ENCODE results near the gene NDE1. TPM values are rescaled to one million over a fixed set of nuclear protein-coding genes. Genes with fewer than 3 reads are reported as not detected.
A peak's percentile ranks its signal among the peaks of the same experiment; 100 is the strongest.
"Not testable (repeated sequence)": the region's sequence is repeated elsewhere in the genome, so short reads cannot be mapped to it uniquely, and the experiment has no call there.

Gene NDE1
- total RNA-seq, 4 donors from 2014 or later, result 46.1 to 94.9 (median 70.1) TPM

DNA sequence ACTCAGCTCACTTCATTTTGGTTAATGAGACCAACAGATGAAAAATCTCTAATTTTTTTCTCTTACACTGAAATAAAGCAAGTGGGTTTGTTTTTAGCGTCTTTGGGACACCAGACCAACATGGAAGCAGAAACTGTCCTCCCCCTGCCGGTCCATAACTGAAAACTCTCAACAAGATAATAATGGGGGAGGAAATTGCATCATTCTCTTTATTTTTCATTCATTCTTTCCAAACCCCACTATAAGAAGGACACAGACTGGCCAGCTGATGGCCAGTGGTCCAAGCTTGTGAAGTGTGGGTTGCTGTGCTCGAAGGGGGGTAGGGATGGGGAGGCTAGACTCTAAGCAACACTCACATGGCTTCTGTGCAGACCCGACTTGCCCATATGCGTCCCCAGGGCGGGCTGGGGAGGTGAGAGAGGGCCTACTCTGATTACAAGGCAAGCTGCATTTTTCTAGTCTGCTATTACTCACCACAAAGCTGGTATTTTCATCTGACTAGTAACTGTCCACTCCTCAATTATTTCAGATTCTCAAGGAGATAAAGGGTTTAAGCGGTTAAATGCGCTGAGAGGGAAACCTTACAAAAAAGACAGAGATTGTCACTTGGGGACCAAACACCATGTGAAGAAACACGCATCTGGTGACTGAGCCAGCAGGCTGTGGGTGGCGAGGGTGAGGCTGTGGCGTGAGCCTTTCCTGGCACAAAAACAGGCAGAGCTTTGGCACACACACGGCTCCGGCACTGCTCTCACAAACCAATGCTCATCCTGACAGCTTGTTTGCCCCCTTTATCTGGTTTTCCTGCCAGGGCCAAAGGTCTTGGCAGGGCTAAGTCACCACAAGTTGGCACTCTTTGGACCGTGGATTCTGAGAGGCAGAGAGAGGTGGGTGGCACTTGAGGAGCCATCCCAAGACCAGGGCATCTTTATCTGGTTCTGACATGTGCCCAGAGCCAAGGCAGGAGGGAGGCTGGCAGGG, 45.3 kb upstream of the NDE1 start:
- H3K4me1 ChIP-seq, result peaks cover 0 to 8% (median 5%) of the 10 kb centered on the region in 4 donors
- no peak overlapping the region for H3K27ac ChIP-seq (replicated peaks in 1 of 4)
- DNase-seq (ENCODE audit: extremely low spot score), result no peak
- H3K9me3 ChIP-seq, result no peaks in the 10 kb centered on the region
- intact Hi-C loops (cut with DNase I), result no loop called here
- H3K36me3 ChIP-seq, result peaks cover 54 to 100% (median 94%) of the 10 kb centered on the region in 4 donors
- no peak overlapping the region for H3K4me3 ChIP-seq
- WGBS, result 91% methylated on average over 11 of the region's 14 CpGs
- no peak for TF ChIP-seq EP300 (IDR thresholded peaks at IDR 0.05)
- no peaks in the 10 kb centered on the region for H3K27me3 ChIP-seq

DNA sequence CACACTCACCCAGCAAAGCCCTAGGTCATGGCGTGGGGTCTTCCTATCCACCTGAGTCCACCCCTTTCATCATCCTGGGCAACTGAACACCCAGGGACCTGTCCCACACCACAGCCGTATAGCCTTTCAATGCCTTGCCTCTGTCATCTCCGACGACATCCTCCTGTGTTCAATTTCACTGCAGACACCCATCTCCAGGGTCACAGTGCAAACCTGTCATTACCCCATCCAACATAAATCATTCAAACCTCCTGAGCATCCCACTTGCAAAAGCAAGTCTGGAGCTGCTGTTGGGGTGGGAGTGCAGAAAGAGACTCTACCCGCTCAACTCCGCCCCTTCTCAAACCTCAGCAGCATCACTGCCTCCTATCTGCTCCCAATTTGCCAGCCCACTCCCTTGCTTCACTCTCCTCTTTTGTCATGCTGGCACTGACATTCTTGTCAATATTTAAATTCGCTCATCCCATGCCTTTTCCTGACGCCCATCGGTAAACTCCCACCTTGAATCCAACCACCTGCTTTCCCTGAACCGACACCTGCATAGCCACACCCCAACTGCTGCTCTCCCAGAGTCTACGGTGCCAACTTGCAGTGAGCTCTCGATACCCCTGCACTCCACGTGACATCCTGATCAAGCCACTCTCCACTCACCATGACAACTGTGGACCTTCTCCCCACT, 44.1 kb upstream of the NDE1 start:
- WGBS, result 96% methylated on average over 13 of the region's 13 CpGs
- no peak for DNase-seq (ENCODE audit: extremely low spot score)
- Histone ChIP-seq H3K27me3 (no peaks in the 10 kb centered on the region), H3K4me1 (peaks cover 0 to 8% (median 5%) of the 10 kb centered on the region in 4 donors), H3K27ac (replicated peaks in 1 of 4) (no peak overlapping the region), H3K36me3 (peaks cover 50 to 100% (median 92%) of the 10 kb centered on the region in 4 donors), H3K4me3 (no peak overlapping the region), H3K9me3 (no peaks in the 10 kb centered on the region)
- intact Hi-C loops (cut with DNase I), result no loop called here
- TF ChIP-seq, protein P1, sequence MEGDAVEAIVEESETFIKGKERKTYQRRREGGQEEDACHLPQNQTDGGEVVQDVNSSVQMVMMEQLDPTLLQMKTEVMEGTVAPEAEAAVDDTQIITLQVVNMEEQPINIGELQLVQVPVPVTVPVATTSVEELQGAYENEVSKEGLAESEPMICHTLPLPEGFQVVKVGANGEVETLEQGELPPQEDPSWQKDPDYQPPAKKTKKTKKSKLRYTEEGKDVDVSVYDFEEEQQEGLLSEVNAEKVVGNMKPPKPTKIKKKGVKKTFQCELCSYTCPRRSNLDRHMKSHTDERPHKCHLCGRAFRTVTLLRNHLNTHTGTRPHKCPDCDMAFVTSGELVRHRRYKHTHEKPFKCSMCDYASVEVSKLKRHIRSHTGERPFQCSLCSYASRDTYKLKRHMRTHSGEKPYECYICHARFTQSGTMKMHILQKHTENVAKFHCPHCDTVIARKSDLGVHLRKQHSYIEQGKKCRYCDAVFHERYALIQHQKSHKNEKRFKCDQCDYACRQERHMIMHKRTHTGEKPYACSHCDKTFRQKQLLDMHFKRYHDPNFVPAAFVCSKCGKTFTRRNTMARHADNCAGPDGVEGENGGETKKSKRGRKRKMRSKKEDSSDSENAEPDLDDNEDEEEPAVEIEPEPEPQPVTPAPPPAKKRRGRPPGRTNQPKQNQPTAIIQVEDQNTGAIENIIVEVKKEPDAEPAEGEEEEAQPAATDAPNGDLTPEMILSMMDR (IDR thresholded peaks at IDR 0.05), result no peak
- TF ChIP-seq EP300 (IDR thresholded peaks at IDR 0.05) (no peak), POLR2AphosphoS5 (IDR thresholded peaks at IDR 0.05) (no peak), POLR2A (IDR thresholded peaks at IDR 0.05; ENCODE audit: low read depth) (no peak)

GRCh38 chr16:15606518-15607220, 43.4 kb upstream of the NDE1 start:
- TF ChIP-seq POLR2A (IDR thresholded peaks at IDR 0.05; ENCODE audit: low read depth) (no peak), EP300 (IDR thresholded peaks at IDR 0.05) (no peak), POLR2AphosphoS5 (IDR thresholded peaks at IDR 0.05) (no peak)
- TF ChIP-seq, protein P1 (IDR thresholded peaks at IDR 0.05), result no peak
- no peaks in the 10 kb centered on the region for H3K27me3 ChIP-seq
- intact Hi-C loops (cut with DNase I), result no loop called here
- peaks cover 50 to 100% (median 92%) of the 10 kb centered on the region in 4 donors for H3K36me3 ChIP-seq
- no peak overlapping the region for H3K4me3 ChIP-seq
- H3K4me1 ChIP-seq, result peaks cover 0 to 8% (median 5%) of the 10 kb centered on the region in 4 donors
- 94% methylated on average over 5 of the region's 5 CpGs for WGBS
- H3K9me3 ChIP-seq, result no peaks in the 10 kb centered on the region
- no peak for DNase-seq (ENCODE audit: extremely low spot score)
- H3K27ac ChIP-seq (replicated peaks in 1 of 4), result peak overlapping the region in 3 of 4 donors; percentile 42 to 59 (median 49)

DNA sequence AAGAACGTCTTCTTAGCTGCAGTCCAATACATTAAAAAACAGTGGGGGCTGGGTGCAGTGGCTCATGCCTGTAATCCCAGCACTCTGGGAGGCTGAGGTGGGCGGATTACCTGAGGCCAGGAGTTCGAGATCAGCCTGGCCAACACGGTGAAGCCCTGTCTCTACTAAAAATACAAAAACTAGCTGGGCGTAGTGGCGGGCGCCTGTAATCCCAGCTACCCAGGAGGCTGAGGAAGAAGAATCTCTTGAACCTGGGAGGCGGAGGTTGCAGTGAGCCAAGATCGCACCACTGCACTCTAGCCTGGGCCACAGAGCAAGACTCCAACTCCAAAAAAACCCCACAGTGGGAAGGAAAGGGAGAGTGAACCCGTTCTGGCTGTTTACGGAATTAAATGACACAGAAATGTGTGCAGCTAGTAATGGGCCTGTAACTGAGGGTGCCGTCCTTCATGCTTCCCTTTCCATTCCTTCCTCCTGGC, 42.8 kb upstream of the NDE1 start:
- H3K4me3 ChIP-seq; intact Hi-C loops (cut with DNase I); DNase-seq (ENCODE audit: extremely low spot score); H3K9me3 ChIP-seq; H3K4me1 ChIP-seq; H3K27me3 ChIP-seq: not testable (repeated sequence)
- Histone ChIP-seq H3K36me3 (peaks cover 51 to 100% (median 92%) of the 10 kb centered on the region in 4 donors), H3K27ac (replicated peaks in 1 of 4) (peak overlapping the region; percentile 32 to 59 (median 46))
- WGBS, result 97% methylated on average over 12 of the region's 12 CpGs

- Histone ChIP-seq H3K27me3 (no peaks in the 10 kb centered on the region), H3K4me1 (peaks cover 0 to 8% (median 5%) of the 10 kb centered on the region in 4 donors), H3K36me3 (peaks cover 56 to 100% (median 92%) of the 10 kb centered on the region in 4 donors), H3K27ac (replicated peaks in 1 of 4) (peak overlapping the region; percentile 32 to 59 (median 46)), H3K4me3 (no peak overlapping the region), H3K9me3 (no peaks in the 10 kb centered on the region)
- intact Hi-C loops (cut with DNase I), result no loop called here
- TF ChIP-seq EP300 (IDR thresholded peaks at IDR 0.05) (no peak), POLR2AphosphoS5 (IDR thresholded peaks at IDR 0.05) (peak; percentile 23 to 32), POLR2A (IDR thresholded peaks at IDR 0.05; ENCODE audit: low read depth) (no peak)
- TF ChIP-seq, protein P1 (IDR thresholded peaks at IDR 0.05), result no peak
- DNase-seq (ENCODE audit: extremely low spot score), result no peak
- WGBS, result 74% methylated on average over 11 of the region's 13 CpGs
Observed at GRCh38 chr16:15607700-15608396, 42.2 kb upstream of the NDE1 start.

Data from esophagus muscularis mucosa (tissue), 4 donors.